A673 (cell line): ENCODE measurements around the gene DAB1. TPM values are rescaled to one million over a fixed set of nuclear protein-coding genes. Genes with fewer than 3 reads are reported as not detected.
A peak's percentile ranks its signal among the peaks of the same experiment; 100 is the strongest.

Source experiments
- BruUV-seq: library from RNA; stranded (reverse); fragments of 400-500 nt; replicated peaks from 2 replicates; lab custom pipeline; 2021; lab: Mats Ljungman, UMichigan
- CTCF ChIA-PET: fragments of 300-600 bp; sonication (Branson Sonifier 250); formaldehyde crosslinking; loops from one replicate; lab custom pipeline; 2022; ENCODE audit warnings: antibody characterized with exemption; lab: Charles Lee
- POLR2A ChIA-PET: fragments of 300-600 bp; sonication (Branson Sonifier 250); formaldehyde crosslinking; loops from one replicate; lab custom pipeline; 2022; ENCODE audit warnings: antibody characterized with exemption; ENCODE audit not compliant: low non-redundant PET; lab: Charles Lee
- DNase-seq: peaks from one replicate; pipeline ENCODE4 v3.0.0-alpha.2; 2015; ENCODE audit warnings: low spot score
- H3K27ac ChIP-seq: fragments of 200-600 bp; sonication (generic); 2 replicates; pipeline ENCODE4 v1.5.1; 2016; ENCODE audit warnings: mixed run types, low read depth, mild to moderate bottlenecking, mixed read lengths, antibody characterized with exemption, low read length; ENCODE audit not compliant: poor library complexity, severe bottlenecking
- H3K27me3 ChIP-seq: fragments of 200-600 bp; sonication (generic); replicated peaks from 2 replicates; pipeline ENCODE4 v1.6.1; 2017; ENCODE audit warnings: mixed run types, low read depth, mild to moderate bottlenecking, mixed read lengths, antibody characterized with exemption, low read length; ENCODE audit not compliant: insufficient read depth, poor library complexity
- H3K36me3 ChIP-seq: fragments of 200-600 bp; sonication (generic); 2 replicates; pipeline ENCODE4 v1.6.1; 2016; ENCODE audit warnings: mixed run types, mild to moderate bottlenecking, mixed read lengths, antibody characterized with exemption, low read length; ENCODE audit not compliant: insufficient read depth, poor library complexity, severe bottlenecking
- H3K4me1 ChIP-seq: fragments of 200-600 bp; sonication (generic); 2 replicates; pipeline ENCODE4 v1.6.1; 2017; ENCODE audit warnings: mixed run types, mild to moderate bottlenecking, mixed read lengths, antibody characterized with exemption, low read length; ENCODE audit not compliant: insufficient read depth, poor library complexity, severe bottlenecking
- H3K4me3 ChIP-seq: fragments of 200-600 bp; sonication (generic); 2 replicates; pipeline ENCODE4 v1.5.1; 2016; ENCODE audit warnings: low read depth, mixed run types, mild to moderate bottlenecking, mixed read lengths, low read length; ENCODE audit not compliant: poor library complexity, severe bottlenecking
- H3K9me3 ChIP-seq: fragments of 200-600 bp; sonication (generic); 2 replicates; pipeline ENCODE4 v1.6.1; 2016; ENCODE audit warnings: mixed run types, low read depth, mild to moderate bottlenecking, mixed read lengths, antibody characterized with exemption, low read length; ENCODE audit not compliant: poor library complexity, severe bottlenecking
- CTCF ChIP-seq: fragments of 300-800, 200-600 bp; sonication (generic); conservative IDR thresholded peaks from 2 replicates; pipeline ENCODE4 v1.5.1; 2017; ENCODE audit warnings: low read depth, mild to moderate bottlenecking, antibody characterized with exemption, low read length, moderate library complexity, mixed read lengths
- EZH2 ChIP-seq: fragments of 200-600 bp; sonication (generic); IDR thresholded peaks from 2 replicates; pipeline ENCODE4 v1.6.1; 2017; ENCODE audit warnings: borderline replicate concordance, low read depth, mild to moderate bottlenecking, mixed read lengths, antibody characterized with exemption, low read length; ENCODE audit not compliant: poor library complexity, severe bottlenecking
- intact Hi-C: fragments of 100-400 bp; cut with micrococcal nuclease; formaldehyde crosslinking; loops from one replicate; pipeline ENCODE4 v1.10.0; 2022; ENCODE audit not compliant: unreplicated experiment
- total RNA-seq: library from RNA; stranded (reverse); gene quantifications from 2 replicates; pipeline ENCODE4 v1.2.3, GENCODE V29; 2021

The DAB1 gene
- total RNA-seq, 1 experiment from 2014 or later: 112 TPM

GRCh38 chr1:57142169-57142568 is 281.7 kb downstream of the DAB1 start:
- DNase-seq: no peak
- no peak overlapping the region for H3K4me3 ChIP-seq
- no peaks in the 10 kb centered on the region for H3K36me3 ChIP-seq
- H3K27ac ChIP-seq: no peak overlapping the region
- H3K9me3 ChIP-seq: no peaks in the 10 kb centered on the region
- ChIA-PET POLR2A (no interaction called here), CTCF (no interaction called here)
- no peaks in the 10 kb centered on the region for H3K4me1 ChIP-seq
- intact Hi-C loops: no loop called here
- no peaks in the 10 kb centered on the region for H3K27me3 ChIP-seq
- BruUV-seq: no TSS peak
- no peak for TF ChIP-seq CTCF
- no peak for TF ChIP-seq EZH2

DNA sequence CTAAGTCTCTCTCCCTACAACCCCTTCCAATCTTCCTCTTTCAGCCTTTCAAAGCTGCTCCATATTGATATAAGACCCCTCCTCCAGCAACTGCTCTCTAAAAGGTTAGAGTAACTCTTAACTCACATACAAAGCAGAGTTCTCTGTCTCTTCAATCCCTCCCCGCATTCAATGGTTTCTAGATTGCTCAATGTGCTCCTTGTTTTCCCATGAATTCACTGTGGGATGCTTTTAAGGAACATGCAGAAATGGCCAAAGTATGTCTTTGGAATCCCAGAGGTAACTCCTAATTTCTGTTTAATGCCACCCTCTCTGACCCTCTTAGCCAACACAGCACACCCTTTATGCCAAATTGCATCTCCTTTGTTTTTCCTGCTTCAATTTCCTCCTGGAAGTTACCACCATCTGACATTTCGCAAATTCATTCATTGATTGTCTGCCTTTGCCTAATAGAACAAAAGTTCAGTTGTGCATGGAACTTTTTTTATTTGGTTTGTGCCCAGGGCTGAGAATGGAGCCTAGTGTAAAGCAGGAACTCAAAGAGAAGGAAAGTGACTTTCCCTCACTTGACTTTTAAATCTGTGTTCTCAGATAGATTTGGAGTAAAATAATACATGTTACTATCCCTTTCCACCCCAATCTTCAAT is 285.3 kb downstream of the DAB1 start:
- Histone ChIP-seq H3K9me3 (no peaks in the 10 kb centered on the region), H3K27ac (no peak overlapping the region), H3K4me1 (no peaks in the 10 kb centered on the region), H3K27me3 (no peaks in the 10 kb centered on the region), H3K4me3 (no peak overlapping the region), H3K36me3 (peaks cover 5% of the 10 kb centered on the region)
- no TSS peak for BruUV-seq
- TF ChIP-seq EZH2: no peak
- intact Hi-C loops: no loop called here
- ChIA-PET CTCF (no interaction called here), POLR2A (no interaction called here)
- no peak for DNase-seq

DNA sequence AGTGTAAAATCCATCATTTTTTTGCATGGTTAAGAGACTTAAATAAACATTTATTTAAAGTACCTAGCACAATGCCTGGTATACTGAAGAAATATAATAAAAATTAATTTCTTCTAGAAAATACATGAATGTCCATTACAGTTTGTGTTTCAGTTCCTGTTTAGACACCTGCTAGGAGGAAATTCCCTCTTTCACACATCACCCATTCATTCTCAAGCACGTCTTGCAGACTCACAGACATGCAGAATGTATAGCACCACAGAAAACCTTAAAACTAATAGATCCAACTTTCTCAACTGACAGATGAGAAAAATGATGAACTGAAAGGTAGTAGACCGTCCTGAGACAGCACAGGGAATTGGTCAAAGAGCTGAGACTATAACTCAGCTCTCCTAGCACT is 285.9 kb downstream of the DAB1 start:
- Histone ChIP-seq H3K27ac (no peak overlapping the region), H3K9me3 (no peaks in the 10 kb centered on the region), H3K36me3 (peaks cover 5% of the 10 kb centered on the region), H3K4me3 (no peak overlapping the region), H3K27me3 (no peaks in the 10 kb centered on the region), H3K4me1 (no peaks in the 10 kb centered on the region)
- no TSS peak for BruUV-seq
- no peak for TF ChIP-seq CTCF
- no peak for TF ChIP-seq EZH2
- intact Hi-C loops: no loop called here
- POLR2A ChIA-PET: no interaction called here
- no peak for DNase-seq
- CTCF ChIA-PET: no interaction called here

GRCh38 chr1:57134803-57135202 is 289.1 kb downstream of the DAB1 start:
- intact Hi-C loops: no loop called here
- POLR2A ChIA-PET: no interaction called here
- CTCF ChIA-PET: no interaction called here

More at GRCh38 chr1:57134803-57135202, 289.1 kb downstream of the DAB1 start:
- Histone ChIP-seq H3K36me3 (peaks cover 5% of the 10 kb centered on the region), H3K4me1 (peaks cover 3% of the 10 kb centered on the region), H3K27me3 (no peaks in the 10 kb centered on the region), H3K27ac (no peak overlapping the region), H3K9me3 (no peaks in the 10 kb centered on the region), H3K4me3 (no peak overlapping the region)
- TSS peak; percentile 3 for BruUV-seq
- no peak for TF ChIP-seq CTCF
- TF ChIP-seq EZH2: no peak
- no peak for DNase-seq
